IPS-18c (cell line): ENCODE data around the gene TMEM54.

Source experiments
- H3K4me3 ChIP-seq: 2 replicates; pipeline ENCODE4 v1.7.0; 2013; ENCODE audit warnings: low read depth, mild to moderate bottlenecking, low read length, moderate library complexity; ENCODE audit not compliant: insufficient read depth
- H3K9me3 ChIP-seq: one replicate; pipeline ENCODE4 v1.6.1; 2013; ENCODE audit warnings: mild to moderate bottlenecking, low read length, moderate library complexity; ENCODE audit not compliant: control insufficient read depth, insufficient read depth

TMEM54 gene

GRCh38 chr1:32900371-32900955, 726 bp downstream of the TMEM54 start:
- Histone ChIP-seq H3K9me3 (peaks cover 2% of the 10 kb centered on the region), H3K4me3 (peak overlapping the region; percentile 51)

- peaks cover 2% of the 10 kb centered on the region for H3K9me3 ChIP-seq
- H3K4me3 ChIP-seq: no peak overlapping the region
Measured at GRCh38 chr1:32899586-32900296, 1.4 kb downstream of the TMEM54 start.

DNA sequence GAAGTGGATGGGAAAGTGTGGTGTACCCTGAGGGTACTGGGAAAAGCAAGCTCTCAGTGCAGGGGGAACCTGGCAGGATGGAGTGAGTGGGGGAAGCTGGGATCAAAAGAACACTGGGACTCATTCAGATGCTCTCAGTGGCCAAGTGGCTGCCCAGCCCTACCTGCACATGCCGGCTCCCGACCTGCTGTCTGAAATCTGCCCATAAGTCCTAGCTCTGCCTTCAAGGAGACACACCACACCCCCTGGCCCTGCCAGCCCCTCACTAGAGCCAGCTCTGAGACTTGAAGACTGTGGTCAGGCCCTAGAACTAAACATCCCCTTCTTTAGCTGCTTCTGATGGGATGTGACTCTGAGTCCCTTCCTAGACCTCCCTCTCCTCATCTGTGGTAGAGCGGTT, 2.2 kb downstream of the TMEM54 start:
- no peak overlapping the region for H3K4me3 ChIP-seq
- peaks cover 2% of the 10 kb centered on the region for H3K9me3 ChIP-seq

GRCh38 chr1:32898056-32898455, 3.1 kb downstream of the TMEM54 start:
- H3K9me3 ChIP-seq: peaks cover 2% of the 10 kb centered on the region

DNA sequence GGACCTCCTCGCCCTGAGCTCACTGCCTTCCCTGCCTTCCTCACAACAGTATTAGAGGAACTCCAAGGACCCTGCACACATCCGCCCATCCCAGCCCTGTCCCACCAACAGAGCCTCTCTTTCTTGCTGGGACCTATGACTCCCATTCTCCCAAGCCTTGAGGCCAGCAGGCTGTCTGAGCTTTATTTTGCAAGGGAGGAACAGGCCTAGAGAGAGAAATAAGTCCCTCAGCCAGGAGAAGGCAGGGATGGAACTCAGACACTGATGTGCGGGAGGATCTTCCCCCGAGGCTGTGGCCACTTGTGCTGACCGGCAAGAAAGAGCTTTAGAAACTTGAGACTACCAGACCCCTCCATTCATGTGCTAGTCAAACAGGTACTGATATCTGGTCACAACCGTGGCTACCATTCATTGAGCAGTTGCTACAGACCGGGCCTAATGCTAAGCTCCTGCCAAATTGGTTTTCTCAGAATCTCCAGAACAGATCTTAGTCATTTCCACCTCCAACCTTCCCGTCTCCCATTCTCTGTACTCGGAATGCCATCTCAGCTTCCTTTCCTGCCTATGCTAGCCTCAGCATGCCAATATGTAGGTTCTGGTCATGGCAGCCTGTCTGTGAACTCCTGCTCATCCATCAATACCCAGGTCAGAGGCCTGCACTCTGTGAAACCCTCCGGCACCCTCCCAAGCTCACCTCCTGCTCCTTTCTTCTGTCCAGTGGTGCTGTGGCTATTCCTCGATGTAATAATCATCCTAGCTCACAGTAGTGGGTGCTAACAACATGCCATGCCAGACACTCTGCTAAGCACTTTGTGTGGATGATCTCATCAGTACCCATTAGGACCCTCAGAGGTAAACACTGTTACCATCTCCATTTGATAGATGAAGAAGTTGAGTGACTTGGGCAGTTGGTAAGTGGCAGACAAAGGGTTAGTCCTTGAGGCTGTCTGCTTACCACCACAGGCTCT, 3.8 kb downstream of the TMEM54 start:
- Histone ChIP-seq H3K4me3 (no peak overlapping the region), H3K9me3 (peaks cover 2% of the 10 kb centered on the region)

More at GRCh38 chr1:32898056-32898455, 3.1 kb downstream of the TMEM54 start:
- H3K4me3 ChIP-seq: no peak overlapping the region

DNA sequence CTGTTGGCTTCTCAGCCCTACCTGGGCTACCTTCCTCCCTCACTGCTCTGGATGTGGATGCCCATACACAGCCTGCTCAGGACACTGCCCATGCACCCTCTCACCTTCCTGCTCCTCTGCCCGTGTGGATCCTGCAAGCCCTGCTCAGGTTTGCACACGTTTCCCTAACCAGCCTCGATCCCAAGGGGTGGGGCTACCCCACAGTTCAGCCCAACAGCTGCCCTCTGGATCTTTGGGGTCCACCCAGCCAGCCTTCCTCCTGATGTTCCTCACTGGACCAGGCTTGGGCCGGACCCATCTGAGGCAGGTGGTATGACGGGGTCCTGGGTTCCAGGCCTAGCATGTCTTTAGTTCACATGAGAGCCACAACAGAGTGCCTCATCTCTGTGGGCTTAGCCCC, 4.7 kb downstream of the TMEM54 start:
- no peak overlapping the region for H3K4me3 ChIP-seq
- peaks cover 2% of the 10 kb centered on the region for H3K9me3 ChIP-seq

- H3K4me3 ChIP-seq: no peak overlapping the region
- no peaks in the 10 kb centered on the region for H3K9me3 ChIP-seq
Measured at GRCh38 chr1:32895325-32896215, 5.6 kb downstream of the TMEM54 start.

- Histone ChIP-seq H3K9me3 (no peaks in the 10 kb centered on the region), H3K4me3 (no peak overlapping the region)
Measured at GRCh38 chr1:32894681-32895080, 6.5 kb downstream of the TMEM54 start.

GRCh38 chr1:32894019-32894600, 7.1 kb downstream of the TMEM54 start:
- Histone ChIP-seq H3K9me3 (no peaks in the 10 kb centered on the region), H3K4me3 (peak overlapping the region; percentile 72)

DNA sequence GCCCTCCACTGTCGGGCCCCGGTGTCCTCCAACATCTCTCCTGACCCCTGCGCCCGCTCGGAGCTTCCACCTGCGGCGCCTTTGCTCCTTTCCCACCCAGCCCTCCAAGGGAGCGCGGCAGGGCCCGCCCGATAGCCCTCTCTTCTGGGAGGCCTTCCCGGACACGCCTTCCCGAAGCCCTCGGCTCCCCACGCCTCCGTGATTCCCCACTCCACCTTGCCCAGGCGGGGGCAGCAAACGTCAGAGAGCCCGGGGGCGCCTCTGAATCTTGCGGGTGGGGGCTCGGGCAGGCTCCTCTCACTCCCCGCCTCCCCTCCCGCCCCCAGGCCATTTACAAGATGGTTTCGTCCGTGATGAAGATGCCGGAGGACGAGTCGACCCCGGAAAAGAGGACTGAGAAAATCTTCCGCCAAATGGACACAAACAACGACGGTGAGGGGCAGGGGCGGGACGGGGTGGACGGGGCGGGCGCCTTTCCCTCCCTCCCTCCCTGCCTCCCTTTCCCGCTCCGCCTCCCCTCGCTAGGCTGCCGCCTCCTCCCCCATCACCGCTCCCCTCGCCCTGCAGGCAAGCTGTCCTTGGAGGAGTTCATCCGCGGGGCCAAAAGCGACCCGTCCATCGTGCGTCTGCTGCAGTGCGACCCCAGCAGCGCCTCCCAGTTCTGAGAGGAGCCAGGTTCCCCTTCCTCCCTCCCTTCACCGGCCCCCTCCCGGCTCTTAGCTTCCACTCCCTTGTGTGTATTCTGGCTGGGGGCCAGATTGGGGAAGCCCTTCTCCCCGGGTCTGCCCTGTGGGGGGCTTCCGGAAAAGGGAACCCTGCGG, 7.8 kb downstream of the TMEM54 start:
- peak overlapping the region; percentile 72 for H3K4me3 ChIP-seq
- H3K9me3 ChIP-seq: no peaks in the 10 kb centered on the region

GRCh38 chr1:32892368-32893197, 8.6 kb downstream of the TMEM54 start:
- no peaks in the 10 kb centered on the region for H3K9me3 ChIP-seq
- H3K4me3 ChIP-seq: peak overlapping the region; percentile 72

- no peak overlapping the region for H3K4me3 ChIP-seq
- H3K9me3 ChIP-seq: no peaks in the 10 kb centered on the region
Measured at GRCh38 chr1:32891630-32892029, 9.6 kb downstream of the TMEM54 start.

DNA sequence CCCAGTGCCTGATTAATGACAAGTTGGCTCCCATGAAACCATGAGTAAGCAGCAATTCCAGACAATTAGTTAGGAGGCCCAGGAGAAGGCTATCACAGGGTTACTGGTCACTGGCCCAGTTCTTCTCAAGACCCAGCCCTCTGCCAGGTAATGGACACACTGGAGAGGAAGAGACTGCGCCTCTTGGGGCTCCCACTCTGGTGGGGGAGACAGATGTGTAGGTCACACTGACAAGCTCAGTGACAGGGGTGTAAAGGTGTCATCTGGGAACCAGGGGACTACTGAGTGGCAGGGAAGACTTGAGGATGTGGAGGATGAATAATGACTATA, 10.0 kb downstream of the TMEM54 start:
- Histone ChIP-seq H3K9me3 (no peaks in the 10 kb centered on the region), H3K4me3 (no peak overlapping the region)

DNA sequence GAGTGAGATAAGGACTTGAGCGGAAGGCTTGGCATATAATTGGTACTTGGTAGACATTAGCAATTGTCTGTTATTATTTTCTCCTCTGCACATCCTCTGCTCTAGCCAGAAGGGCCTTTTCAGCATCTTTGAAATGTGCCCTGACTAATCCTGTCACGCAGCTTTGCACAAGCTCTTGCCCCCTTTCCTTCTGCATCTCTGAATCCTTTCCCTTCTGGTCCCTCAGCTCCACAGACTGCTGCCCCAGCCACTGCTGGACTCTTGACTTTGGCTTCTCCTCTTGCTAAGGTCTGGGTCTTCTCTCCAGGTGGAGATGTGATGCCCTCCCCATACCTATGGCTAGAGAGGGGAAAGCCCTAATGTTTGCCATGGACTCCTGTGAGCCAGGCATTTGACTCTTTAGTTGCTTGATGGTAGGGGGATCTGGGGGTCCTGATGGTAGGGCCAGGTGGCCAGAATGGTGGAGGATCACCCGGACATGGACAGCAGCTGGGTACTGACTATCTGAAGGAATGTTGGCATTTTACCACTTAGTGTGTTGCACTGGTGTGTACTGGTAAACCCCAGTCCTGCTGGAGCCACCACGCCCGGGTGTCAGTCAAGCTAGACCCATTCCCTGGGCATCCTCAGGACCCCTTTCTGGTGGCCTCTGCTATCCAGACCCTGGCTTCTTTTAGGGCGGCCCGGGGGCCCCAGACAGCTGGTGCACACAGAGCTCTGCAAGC, 10.5 kb downstream of the TMEM54 start:
- H3K9me3 ChIP-seq: no peaks in the 10 kb centered on the region
- no peak overlapping the region for H3K4me3 ChIP-seq
